Mammary epithelial cell (primary cell): Measurements from ENCODE around the gene MACROD1.

Experiments used
- EZH2 ChIP-seq: IDR thresholded peaks from 2 replicates; pipeline ENCODE4 v1.6.1; 2012; ENCODE audit warnings: low read length, inconsistent platforms, borderline replicate concordance
- TF ChIP-seq, protein P1 (sequence below), 2 donors: IDR thresholded peaks in 1 of 2; conservative IDR thresholded peaks in 1 of 2; 2 replicates each; pipeline ENCODE4 v1.5.1; 2011 to 2012; ENCODE audit warnings: inconsistent platforms in 2 of 2, low read length in 2 of 2, mild to moderate bottlenecking in 2 of 2, control low read depth in 1 of 2, low read depth in 1 of 2; ENCODE audit not compliant: insufficient read depth in 1 of 2; ENCODE audit errors: extremely low read depth in 1 of 2

DNA sequence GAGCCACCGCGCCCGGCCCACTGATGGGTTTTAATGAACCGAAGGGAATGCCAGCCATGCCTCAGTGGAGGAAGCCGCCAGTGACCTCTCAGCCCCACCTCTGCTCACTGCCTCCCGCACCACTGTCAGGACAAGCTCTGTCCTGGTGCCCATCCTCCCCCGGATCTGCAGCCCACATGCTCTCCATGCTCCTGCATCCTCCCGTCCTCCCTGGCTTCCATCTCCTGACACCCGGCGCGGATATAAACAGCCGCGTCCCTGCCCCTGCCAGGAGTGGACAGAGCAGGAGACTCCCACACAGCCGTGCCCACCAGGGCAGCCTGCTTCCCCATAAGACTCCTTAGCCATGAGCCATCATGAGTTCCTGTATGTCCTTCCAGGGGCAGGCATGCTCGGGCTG, 26.9 kb downstream of the MACROD1 start:
- TF ChIP-seq EZH2 = no peak
- TF ChIP-seq, protein P1, sequence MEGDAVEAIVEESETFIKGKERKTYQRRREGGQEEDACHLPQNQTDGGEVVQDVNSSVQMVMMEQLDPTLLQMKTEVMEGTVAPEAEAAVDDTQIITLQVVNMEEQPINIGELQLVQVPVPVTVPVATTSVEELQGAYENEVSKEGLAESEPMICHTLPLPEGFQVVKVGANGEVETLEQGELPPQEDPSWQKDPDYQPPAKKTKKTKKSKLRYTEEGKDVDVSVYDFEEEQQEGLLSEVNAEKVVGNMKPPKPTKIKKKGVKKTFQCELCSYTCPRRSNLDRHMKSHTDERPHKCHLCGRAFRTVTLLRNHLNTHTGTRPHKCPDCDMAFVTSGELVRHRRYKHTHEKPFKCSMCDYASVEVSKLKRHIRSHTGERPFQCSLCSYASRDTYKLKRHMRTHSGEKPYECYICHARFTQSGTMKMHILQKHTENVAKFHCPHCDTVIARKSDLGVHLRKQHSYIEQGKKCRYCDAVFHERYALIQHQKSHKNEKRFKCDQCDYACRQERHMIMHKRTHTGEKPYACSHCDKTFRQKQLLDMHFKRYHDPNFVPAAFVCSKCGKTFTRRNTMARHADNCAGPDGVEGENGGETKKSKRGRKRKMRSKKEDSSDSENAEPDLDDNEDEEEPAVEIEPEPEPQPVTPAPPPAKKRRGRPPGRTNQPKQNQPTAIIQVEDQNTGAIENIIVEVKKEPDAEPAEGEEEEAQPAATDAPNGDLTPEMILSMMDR (conservative IDR thresholded peaks at IDR 0.05 in 1 of 2, IDR thresholded peaks at IDR 0.05 in 1 of 2; ENCODE audit: extremely low read depth in 1 of 2, insufficient read depth in 1 of 2, low read depth in 1 of 2, low read length in 2 of 2) = no peak
